GM12878 (cell line): ENCODE measurements around the gene KLF7. TPM values are rescaled to one million over a fixed set of nuclear protein-coding genes. Genes with fewer than 3 reads are reported as not detected.

Experiments
- ATAC-seq: fragments of 200-7000 bp; cut with Tn5 transposase; 3 replicates; pipeline ENCODE4 v1.9.1; 2020; ENCODE audit warnings: mild to moderate bottlenecking, moderate library complexity
- BruUV-seq: library from RNA; stranded (reverse); fragments of 400-500 nt; replicated peaks from 2 replicates; lab custom pipeline; 2021; lab: Mats Ljungman, UMichigan
- CTCF ChIA-PET: fragments of 300-600 bp; sonication (Branson Sonifier 250); formaldehyde crosslinking; extraction: SDS; loops from one replicate; lab custom pipeline; 2021; ENCODE audit warnings: inconsistent platforms; lab: Yijun Ruan, JAX
- POLR2A ChIA-PET: fragments of 350-600 bp; formaldehyde crosslinking; extraction: SDS; loops from one replicate; lab custom pipeline; 2021; ENCODE audit warnings: inconsistent platforms; lab: Charles Lee
- RAD21 ChIA-PET: fragments of 300-600 bp; sonication (Branson Sonifier 250); formaldehyde crosslinking; loops from one replicate; lab custom pipeline; 2023; ENCODE audit warnings: antibody characterized with exemption; ENCODE audit not compliant: unreplicated experiment; lab: Charles Lee
- SMC1A ChIA-PET: fragments of 300-600 bp; sonication (Branson Sonifier 250); formaldehyde crosslinking; loops from one replicate; lab custom pipeline; 2023; ENCODE audit not compliant: unreplicated experiment, uncharacterized antibody; lab: Charles Lee
- DNase-seq: peaks from one replicate; pipeline ENCODE4 v3.0.0-alpha.2; 2011; ENCODE audit warnings: low read depth, low spot score
- FAIRE-seq: peaks from 3 replicates; lab custom pipeline; 2011; peaks lifted over from hg19 to GRCh38; lab: Jason Lieb, UNC
- H2AFZ ChIP-seq: 2 replicates; pipeline ENCODE4 v1.6.0; 2011; ENCODE audit warnings: low read depth, low read length, control low read depth; ENCODE audit not compliant: control insufficient read depth
- H3K27ac ChIP-seq: 2 replicates; pipeline ENCODE4 v1.5.1; 2011; ENCODE audit warnings: control low read depth; ENCODE audit not compliant: control insufficient read depth, insufficient read depth
- H3K27me3 ChIP-seq, 2 experiments: replicated peaks in 1 of 2; 2 replicates each; pipeline versions ENCODE4 v1.6.0 to v1.6.1; 2011; ENCODE audit warnings: low read length in 1 of 2; ENCODE audit not compliant: control insufficient read depth in 2 of 2, insufficient read depth in 2 of 2
- H3K36me3 ChIP-seq, 2 experiments: 2 replicates each; pipeline ENCODE4 v1.5.1; 2011; ENCODE audit warnings: low read length in 1 of 2; ENCODE audit not compliant: control insufficient read depth in 2 of 2, insufficient read depth in 2 of 2
- H3K4me1 ChIP-seq: 2 replicates; pipeline ENCODE4 v1.6.1; 2011; ENCODE audit warnings: mild to moderate bottlenecking, low read length, moderate library complexity, mixed read lengths; ENCODE audit not compliant: control insufficient read depth, insufficient read depth
- H3K4me2 ChIP-seq: 2 replicates; pipeline ENCODE4 v1.6.0; 2011; ENCODE audit warnings: control low read depth; ENCODE audit not compliant: control insufficient read depth, insufficient read depth
- H3K4me3 ChIP-seq: fragments of 200-600 bp; sonication (generic); 2 replicates; pipeline ENCODE4 v1.5.1; 2016
- H3K79me2 ChIP-seq: 2 replicates; pipeline ENCODE4 v1.6.0; 2011; ENCODE audit warnings: low read length; ENCODE audit not compliant: control insufficient read depth, insufficient read depth
- H3K9ac ChIP-seq: 2 replicates; pipeline ENCODE4 v1.8.0; 2011; ENCODE audit warnings: low read length, control low read depth, mixed read lengths; ENCODE audit not compliant: control insufficient read depth, insufficient read depth
- H3K9me3 ChIP-seq: replicated peaks from 3 replicates; pipeline ENCODE4 v1.5.1; 2011; ENCODE audit warnings: mild to moderate bottlenecking, low read length; ENCODE audit not compliant: control insufficient read depth, insufficient read depth
- H4K20me1 ChIP-seq: 2 replicates; pipeline ENCODE4 v1.6.0; 2011; ENCODE audit not compliant: control insufficient read depth, insufficient read depth
- SREBF2 ChIP-seq: IDR thresholded peaks from 2 replicates; pipeline ENCODE4 v1.6.1; 2012; ENCODE audit warnings: mild to moderate bottlenecking, low read length
- in situ Hi-C: fragments of 300-500 bp; cut with MboI; formaldehyde crosslinking; loops from 9 replicates; pipeline ENCODE4 v1.14.3; 2018; ENCODE audit warnings: mixed read lengths
- intact Hi-C: fragments of 100-400 bp; cut with micrococcal nuclease; formaldehyde crosslinking; loops from one replicate; pipeline ENCODE4 v1.14.2; 2022; ENCODE audit not compliant: unreplicated experiment
- polyA plus RNA-seq, 11 experiments: library from polyadenylated mRNA; depleted of rRNA in 4 of 11; unstranded in 6 of 11; stranded (reverse) in 5 of 11; fragments of >200 nt; fragmentation: Nextera tagmentation in 4 of 11; fragmentation: Illumina TruSeq in 1 of 11; extraction: Ambion mirVana in 4 of 11; extraction: Trizol in 1 of 11; gene quantifications; 1 replicate in 1 of 11; 2 replicates in 10 of 11; pipeline versions ENCODE4 v1.2.1 to v1.2.3, GENCODE V29; 2011 to 2016; ENCODE audit warnings: inconsistent platforms in 2 of 11, missing spikeins in 2 of 11, low read depth in 1 of 11
- total RNA-seq, 4 experiments: library from RNA; depleted of rRNA in 3 of 4; stranded (reverse); fragments of >200 nt in 3 of 4; fragmentation: Illumina TruSeq in 1 of 4; extraction: Trizol in 1 of 4; gene quantifications; 2 replicates each; pipeline versions ENCODE4 v1.2.1 to v1.2.3, GENCODE V29; 2013 to 2021
- TF ChIP-seq, protein P1 (sequence below): fragments of 450-650 bp; formaldehyde crosslinking; IDR thresholded peaks from 2 replicates; pipeline ENCODE4 v1.4.0; 2020; ENCODE audit warnings: mild to moderate bottlenecking, moderate library complexity

The KLF7 gene
- total and polyA plus RNA-seq, 10 of the 15 experiments (the other 5 are each of a cell fraction or from before 2014, with no cell fraction given): 2.4 to 24.8 (median 8.5) TPM

DNA sequence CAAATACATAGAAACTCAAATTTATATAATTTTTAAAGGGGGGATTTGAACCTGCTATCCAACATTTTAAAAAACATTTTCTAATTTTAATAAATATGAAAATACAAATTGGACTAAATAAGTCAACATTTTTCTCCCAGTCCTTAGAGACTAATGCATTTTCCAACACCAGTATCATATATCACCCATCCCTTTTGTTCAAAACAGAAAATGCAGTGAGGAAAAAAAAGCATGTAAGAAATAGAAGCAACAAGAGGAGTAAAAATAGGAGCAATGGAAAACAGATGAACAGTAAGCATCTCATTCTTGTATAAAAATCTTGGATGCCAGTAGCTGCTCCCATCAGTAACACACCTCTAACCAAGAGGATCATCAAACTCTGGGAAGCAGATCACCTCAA, 25.5 kb downstream of the KLF7 start:
- no TSS peak for BruUV-seq
- intact Hi-C loops (loop anchor here (5.0 kb wide), 1 partner anchor 332 kb away; no protein-coding TSS in a partner anchor), in situ Hi-C loops (loop anchor here (5.0 kb wide), 1 partner anchor 332 kb away; no protein-coding TSS in a partner anchor)
- no peak for ATAC-seq
- H3K9me3 ChIP-seq: no peaks in the 10 kb centered on the region
- no peak overlapping the region for H3K4me3 ChIP-seq
- no peak overlapping the region for H3K4me2 ChIP-seq
- CTCF ChIA-PET: interaction anchor here (4.2 kb wide), 1 partner anchor 14 kb away, joined by 36 read pairs; no protein-coding TSS in a partner anchor
- TF ChIP-seq SREBF2: no peak
- TF ChIP-seq, protein P1, sequence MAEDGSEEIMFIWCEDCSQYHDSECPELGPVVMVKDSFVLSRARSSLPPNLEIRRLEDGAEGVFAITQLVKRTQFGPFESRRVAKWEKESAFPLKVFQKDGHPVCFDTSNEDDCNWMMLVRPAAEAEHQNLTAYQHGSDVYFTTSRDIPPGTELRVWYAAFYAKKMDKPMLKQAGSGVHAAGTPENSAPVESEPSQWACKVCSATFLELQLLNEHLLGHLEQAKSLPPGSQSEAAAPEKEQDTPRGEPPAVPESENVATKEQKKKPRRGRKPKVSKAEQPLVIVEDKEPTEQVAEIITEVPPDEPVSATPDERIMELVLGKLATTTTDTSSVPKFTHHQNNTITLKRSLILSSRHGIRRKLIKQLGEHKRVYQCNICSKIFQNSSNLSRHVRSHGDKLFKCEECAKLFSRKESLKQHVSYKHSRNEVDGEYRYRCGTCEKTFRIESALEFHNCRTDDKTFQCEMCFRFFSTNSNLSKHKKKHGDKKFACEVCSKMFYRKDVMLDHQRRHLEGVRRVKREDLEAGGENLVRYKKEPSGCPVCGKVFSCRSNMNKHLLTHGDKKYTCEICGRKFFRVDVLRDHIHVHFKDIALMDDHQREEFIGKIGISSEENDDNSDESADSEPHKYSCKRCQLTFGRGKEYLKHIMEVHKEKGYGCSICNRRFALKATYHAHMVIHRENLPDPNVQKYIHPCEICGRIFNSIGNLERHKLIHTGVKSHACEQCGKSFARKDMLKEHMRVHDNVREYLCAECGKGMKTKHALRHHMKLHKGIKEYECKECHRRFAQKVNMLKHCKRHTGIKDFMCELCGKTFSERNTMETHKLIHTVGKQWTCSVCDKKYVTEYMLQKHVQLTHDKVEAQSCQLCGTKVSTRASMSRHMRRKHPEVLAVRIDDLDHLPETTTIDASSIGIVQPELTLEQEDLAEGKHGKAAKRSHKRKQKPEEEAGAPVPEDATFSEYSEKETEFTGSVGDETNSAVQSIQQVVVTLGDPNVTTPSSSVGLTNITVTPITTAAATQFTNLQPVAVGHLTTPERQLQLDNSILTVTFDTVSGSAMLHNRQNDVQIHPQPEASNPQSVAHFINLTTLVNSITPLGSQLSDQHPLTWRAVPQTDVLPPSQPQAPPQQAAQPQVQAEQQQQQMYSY (CRISPR knock-in tag): no peak
- H3K27me3 ChIP-seq: no peaks in the 10 kb centered on the region
- no peaks in the 10 kb centered on the region for H4K20me1 ChIP-seq
- no peak overlapping the region for H3K27ac ChIP-seq
- SMC1A ChIA-PET: interaction anchor here (3.1 to 6.6 kb wide), 3 partner anchors 14 to 24 kb away, joined by 13 to 61 read pairs (median 52); partner anchors contain the start of gene KLF7
- H3K4me1 ChIP-seq: peaks cover 22% of the 10 kb centered on the region
- RAD21 ChIA-PET: no interaction called here
- H3K79me2 ChIP-seq: peaks cover 13% of the 10 kb centered on the region
- no peak for DNase-seq
- POLR2A ChIA-PET: interaction anchor here (6.2 kb wide), 1 partner anchor 26 kb away, joined by 56 read pairs; the partner anchor contains the start of gene KLF7
- no peak overlapping the region for H3K9ac ChIP-seq
- H2AFZ ChIP-seq: no peak overlapping the region
- no peak for FAIRE-seq
- H3K36me3 ChIP-seq: no peaks in the 10 kb centered on the region; a peak in 1 of 4 replicates
